Spleen (tissue), 11 donors: ENCODE measurements around the gene SPTBN5. TPM values are rescaled to one million over a fixed set of nuclear protein-coding genes. Genes with fewer than 3 reads are reported as not detected.

Experiments
- DNase-seq: peaks from one replicate; pipeline ENCODE4 v3.0.0-alpha.2; 2020
- H3K27ac ChIP-seq, 8 donors: fragments of 200-600 bp; sonication (generic) in 7 of 8; 1 replicate in 4 of 8; 2 replicates in 4 of 8; pipeline versions ENCODE4 v1.5.0 to v1.8.0; 2016 to 2021; ENCODE audit warnings: inconsistent platforms in 4 of 8, mild to moderate bottlenecking in 4 of 8, moderate library complexity in 1 of 8
- H3K27me3 ChIP-seq, 7 donors: fragments of 200-600 bp; sonication (generic) in 6 of 7; replicated peaks in 1 of 7; 1 replicate in 4 of 7; 2 replicates in 3 of 7; pipeline versions ENCODE4 v1.5.0 to v1.8.0; 2016 to 2021; ENCODE audit warnings: inconsistent platforms in 3 of 7, mild to moderate bottlenecking in 1 of 7
- H3K36me3 ChIP-seq, 6 donors: fragments of 200-600 bp; sonication (generic) in 5 of 6; 1 replicate in 4 of 6; 2 replicates in 2 of 6; pipeline versions ENCODE4 v1.5.0 to v1.8.0; 2016 to 2021; ENCODE audit warnings: inconsistent platforms in 2 of 6
- H3K4me1 ChIP-seq, 6 donors: fragments of 200-600 bp; sonication (generic) in 5 of 6; 1 replicate in 3 of 6; 2 replicates in 3 of 6; pipeline versions ENCODE4 v1.5.0 to v1.8.0; 2016 to 2021; ENCODE audit warnings: inconsistent platforms in 3 of 6
- H3K4me3 ChIP-seq, 8 donors: fragments of 200-600 bp; sonication (generic) in 7 of 8; 1 replicate in 4 of 8; 2 replicates in 4 of 8; pipeline versions ENCODE4 v1.5.0 to v1.8.0; 2016 to 2021; ENCODE audit warnings: inconsistent platforms in 4 of 8, mild to moderate bottlenecking in 4 of 8, moderate library complexity in 2 of 8
- H3K9me3 ChIP-seq, 8 donors: fragments of 200-600 bp; sonication (generic) in 7 of 8; 1 replicate in 4 of 8; 2 replicates in 4 of 8; pipeline versions ENCODE4 v1.5.0 to v1.8.0; 2016 to 2021; ENCODE audit warnings: inconsistent platforms in 4 of 8
- CTCF ChIP-seq, 11 experiments: fragments of 200-600 bp in 7 of 11; fragments of 450-650 bp in 4 of 11; sonication (generic) in 4 of 11; IDR thresholded peaks in 8 of 11; conservative IDR thresholded peaks in 3 of 11; 1 replicate in 7 of 11; 2 replicates in 4 of 11; pipeline versions ENCODE4 v1.4.0 to v1.8.0; 2016 to 2021; ENCODE audit warnings: antibody characterized with exemption in 11 of 11, inconsistent platforms in 4 of 11, mild to moderate bottlenecking in 1 of 11
- POLR2A ChIP-seq, 3 donors: fragments of 450-650 bp; IDR thresholded peaks; one replicate each; pipeline ENCODE4 v1.5.1; 2017; ENCODE audit warnings: antibody characterized with exemption in 3 of 3, mild to moderate bottlenecking in 1 of 3
- POLR2AphosphoS5 ChIP-seq, 3 donors: sonication (generic); formaldehyde crosslinking; IDR thresholded peaks; one replicate each; pipeline ENCODE4 v1.5.1; 2017; ENCODE audit warnings: antibody characterized with exemption in 3 of 3
- WGBS, 5 donors: extraction: QIAGEN DNeasy Blood & Tissue Kit in 3 of 5; methylation state at CpG; one replicate each; pipeline versions ENCODE4 v1.1.5 to v1.1.7; 2013 to 2018; 5-methylcytosine and 5-hydroxymethylcytosine counted together
- intact Hi-C: fragments of 100-400 bp; cut with DNase I; formaldehyde crosslinking; loops from one replicate; pipeline ENCODE4 v1.15.0; 2023; ENCODE audit warnings: low total_unique reads
- polyA plus RNA-seq, 3 donors: library from polyadenylated mRNA; stranded (reverse); fragments of 200-250 nt; gene quantifications; one replicate each; pipeline ENCODE4 v1.2.1, GENCODE V29; 2013
- total RNA-seq, 7 donors: library from RNA; depleted of rRNA in 3 of 7; stranded (reverse); fragments of >200 nt in 3 of 7; fragmentation: NEBNext Ultra II Directional in 4 of 7; extraction: Animal tissue kit (Norgen Biotek cat#: 25700) in 4 of 7; gene quantifications; one replicate each; pipeline versions ENCODE4 v1.1.0 to v1.2.1, GENCODE V29; 2016 to 2021
- donor health status: healthy with polysubstance abuse.
- donor health status: DM: no; HTN: no; CAD: no; lungs with moderate emphysema.
- donor health status: DM: no; HTN: no; CAD: no.
- donor health status: Bipolar disorder and iron deficiency.
- donor health status: healthy.
- donor health status: DM: no; HTN: no; CAD: no.
- donor health status: DM: yes; HTN: yes; CAD: no.

SPTBN5 gene
- total and polyA plus RNA-seq, 10 donors = 0.19 to 2.0 (median 0.73) TPM

- Histone ChIP-seq H3K4me3 (no peak overlapping the region), H3K9me3 (no peaks in the 10 kb centered on the region), H3K36me3 (no peaks in the 10 kb centered on the region), H3K27me3 (peaks cover 0 to 62% (median 13%) of the 10 kb centered on the region in 7 donors), H3K4me1 (peaks cover 4 to 22% (median 17%) of the 10 kb centered on the region in 6 donors), H3K27ac (no peak overlapping the region)
- DNase-seq = peak; percentile 70
- TF ChIP-seq CTCF (IDR thresholded peaks at IDR 0.05 in 8 of 11, conservative IDR thresholded peaks at IDR 0.05 in 3 of 11) = no peak
- TF ChIP-seq POLR2A (IDR thresholded peaks at IDR 0.05) = no peak
- TF ChIP-seq POLR2AphosphoS5 (IDR thresholded peaks at IDR 0.05) = no peak
- 93 to 98% (median 96%) methylated on average over 5 to 10 of the region's 10 CpGs for WGBS, 5 donors
- intact Hi-C loops = no loop called here
Observed at GRCh38 chr15:41880156-41880877, 13.5 kb downstream of the SPTBN5 start.

GRCh38 chr15:41879321-41879845, 14.5 kb downstream of the SPTBN5 start:
- DNase-seq = no peak
- no peak for TF ChIP-seq POLR2A (IDR thresholded peaks at IDR 0.05)
- no peak for TF ChIP-seq POLR2AphosphoS5 (IDR thresholded peaks at IDR 0.05)
- TF ChIP-seq CTCF (IDR thresholded peaks at IDR 0.05 in 8 of 11, conservative IDR thresholded peaks at IDR 0.05 in 3 of 11) = no peak
- 89 to 98% (median 92%) methylated on average over 5 to 10 of the region's 10 CpGs for WGBS, 5 donors
- Histone ChIP-seq H3K27ac (no peak overlapping the region), H3K4me3 (no peak overlapping the region), H3K9me3 (no peaks in the 10 kb centered on the region), H3K36me3 (no peaks in the 10 kb centered on the region), H3K27me3 (peaks cover 0 to 64% (median 13%) of the 10 kb centered on the region in 7 donors), H3K4me1 (peaks cover 4 to 22% (median 17%) of the 10 kb centered on the region in 6 donors)
- intact Hi-C loops = no loop called here

GRCh38 chr15:41878355-41878699, 15.5 kb downstream of the SPTBN5 start:
- H3K36me3 ChIP-seq = no peaks in the 10 kb centered on the region
- DNase-seq = no peak
- WGBS, 5 donors = 81 to 95% (median 91%) methylated on average over 7 to 10 of the region's 10 CpGs
- intact Hi-C loops = no loop called here
- peaks cover 4 to 22% (median 17%) of the 10 kb centered on the region in 6 donors for H3K4me1 ChIP-seq
- no peak for TF ChIP-seq POLR2AphosphoS5 (IDR thresholded peaks at IDR 0.05)
- no peak for TF ChIP-seq POLR2A (IDR thresholded peaks at IDR 0.05)
- TF ChIP-seq CTCF (IDR thresholded peaks at IDR 0.05 in 8 of 11, conservative IDR thresholded peaks at IDR 0.05 in 3 of 11) = no peak
- H3K27me3 ChIP-seq = peaks cover 0 to 72% (median 13%) of the 10 kb centered on the region in 7 donors
- no peak overlapping the region for H3K4me3 ChIP-seq
- no peaks in the 10 kb centered on the region for H3K9me3 ChIP-seq
- H3K27ac ChIP-seq = no peak overlapping the region

- TF ChIP-seq CTCF (IDR thresholded peaks at IDR 0.05 in 8 of 11, conservative IDR thresholded peaks at IDR 0.05 in 3 of 11) (no peak), POLR2AphosphoS5 (IDR thresholded peaks at IDR 0.05) (no peak), POLR2A (IDR thresholded peaks at IDR 0.05) (no peak)
- WGBS, 5 donors = 84 to 91% (median 87%) methylated on average over 8 to 13 of the region's 13 CpGs
- intact Hi-C loops = no loop called here
- peak; percentile 68 for DNase-seq
- Histone ChIP-seq H3K4me1 (peaks cover 3 to 18% (median 14%) of the 10 kb centered on the region in 6 donors), H3K9me3 (no peaks in the 10 kb centered on the region), H3K27ac (no peak overlapping the region), H3K27me3 (peaks cover 0 to 74% (median 13%) of the 10 kb centered on the region in 7 donors), H3K36me3 (no peaks in the 10 kb centered on the region), H3K4me3 (no peak overlapping the region)
Observed at GRCh38 chr15:41877631-41878354, 16.1 kb downstream of the SPTBN5 start.
